PC-3 (cell line): ENCODE measurements around the gene NAT16. TPM values are rescaled to one million over a fixed set of nuclear protein-coding genes. Genes with fewer than 3 reads are reported as not detected.
A peak's percentile ranks its signal among the peaks of the same experiment; 100 is the strongest.

Experiments used
- ATAC-seq: fragments of 200-7000 bp; cut with Tn5 transposase; 2 replicates; pipeline ENCODE4 v1.9.1; 2020; ENCODE audit warnings: mild to moderate bottlenecking, moderate library complexity
- BruUV-seq: library from RNA; stranded (reverse); fragments of 400-500 nt; replicated peaks from 2 replicates; lab custom pipeline; 2021; lab: Mats Ljungman, UMichigan
- CTCF ChIA-PET: fragments of 300-600 bp; sonication (Branson Sonifier 250); formaldehyde crosslinking; loops from one replicate; lab custom pipeline; 2022; ENCODE audit warnings: antibody characterized with exemption; lab: Charles Lee
- POLR2A ChIA-PET: fragments of 300-600 bp; sonication (Branson Sonifier 250); formaldehyde crosslinking; loops from one replicate; lab custom pipeline; 2022; ENCODE audit warnings: antibody characterized with exemption; ENCODE audit not compliant: unreplicated experiment; lab: Charles Lee
- DNase-seq: peaks from one replicate; pipeline ENCODE4 v3.0.0-alpha.2; 2015
- H2AFZ ChIP-seq: fragments of 300-600 bp; sonication (generic); 2 replicates; pipeline ENCODE4 v1.6.0; 2016; ENCODE audit warnings: antibody characterized with exemption, low read length
- H3F3A ChIP-seq: fragments of 300-600 bp; sonication (generic); one replicate; pipeline ENCODE4 v1.6.0; 2017; ENCODE audit warnings: antibody characterized with exemption, low read length, control low read depth, mild to moderate bottlenecking; ENCODE audit not compliant: unreplicated experiment
- H3K27ac ChIP-seq: fragments of 300-600 bp; sonication (generic); 2 replicates; pipeline ENCODE4 v1.5.1; 2016; ENCODE audit warnings: mild to moderate bottlenecking, low read length
- H3K27me3 ChIP-seq: fragments of 300-600 bp; sonication (generic); 2 replicates; pipeline ENCODE4 v1.6.1; 2016; ENCODE audit warnings: low read length, mixed read lengths
- H3K36me3 ChIP-seq: fragments of 300-600 bp; sonication (generic); 2 replicates; pipeline ENCODE4 v1.6.1; 2016; ENCODE audit warnings: low read depth, mixed run types, low read length, mixed read lengths
- H3K4me1 ChIP-seq: fragments of 300-600 bp; sonication (generic); 2 replicates; pipeline ENCODE4 v1.5.1; 2016; ENCODE audit warnings: low read length; ENCODE audit not compliant: insufficient read depth
- H3K4me2 ChIP-seq: fragments of 300-600 bp; sonication (generic); 2 replicates; pipeline ENCODE4 v1.6.0; 2016; ENCODE audit warnings: low read length
- H3K4me3 ChIP-seq: fragments of 300-600 bp; sonication (generic); 2 replicates; pipeline ENCODE4 v1.5.1; 2016; ENCODE audit warnings: mild to moderate bottlenecking, low read length, mixed read lengths
- H3K79me2 ChIP-seq: fragments of 300-600 bp; sonication (generic); 2 replicates; pipeline ENCODE4 v1.6.1; 2017; ENCODE audit warnings: low read length, mixed read lengths
- H3K9ac ChIP-seq: fragments of 300-600 bp; sonication (generic); 2 replicates; pipeline ENCODE4 v1.6.0; 2016; ENCODE audit warnings: mild to moderate bottlenecking, low read length
- H3K9me2 ChIP-seq: fragments of 300-600 bp; sonication (generic); replicated peaks from 2 replicates; pipeline ENCODE4 v1.6.1; 2016; ENCODE audit warnings: mixed run types, low read length, mixed read lengths
- H3K9me3 ChIP-seq: fragments of 300-600 bp; sonication (generic); 2 replicates; pipeline ENCODE4 v1.6.1; 2016; ENCODE audit warnings: low read length, mixed read lengths
- H4K20me1 ChIP-seq: fragments of 300-600 bp; sonication (generic); 2 replicates; pipeline ENCODE4 v1.6.1; 2016; ENCODE audit warnings: low read length, mixed read lengths
- EZH2 ChIP-seq: fragments of 300-600 bp; sonication (generic); IDR thresholded peaks from one replicate; pipeline ENCODE4 v1.6.1; 2017; ENCODE audit warnings: antibody characterized with exemption, mild to moderate bottlenecking, low read length; ENCODE audit not compliant: unreplicated experiment
- EZH2phosphoT487 ChIP-seq: fragments of 300-600 bp; sonication (generic); IDR thresholded peaks from 2 replicates; pipeline ENCODE4 v1.6.1; 2018; ENCODE audit warnings: mild to moderate bottlenecking, antibody characterized with exemption, low read length, borderline replicate concordance
- intact Hi-C: fragments of 100-400 bp; cut with micrococcal nuclease; formaldehyde crosslinking; loops from 2 replicates; pipeline ENCODE4 v1.9.0; 2023
- total RNA-seq: library from RNA; depleted of rRNA; stranded (reverse); fragments of >200 nt; gene quantifications from 2 replicates; pipeline ENCODE4 v1.2.3, GENCODE V29; 2014
- TF ChIP-seq, protein P1 (sequence below): fragments of 300-600 bp; sonication (generic); conservative IDR thresholded peaks from 2 replicates; pipeline ENCODE4 v1.5.1; 2017; ENCODE audit warnings: antibody characterized with exemption, low read depth, mild to moderate bottlenecking, low read length

NAT16 gene
- total RNA-seq, 1 experiment from 2014 or later: 0.26 TPM

DNA sequence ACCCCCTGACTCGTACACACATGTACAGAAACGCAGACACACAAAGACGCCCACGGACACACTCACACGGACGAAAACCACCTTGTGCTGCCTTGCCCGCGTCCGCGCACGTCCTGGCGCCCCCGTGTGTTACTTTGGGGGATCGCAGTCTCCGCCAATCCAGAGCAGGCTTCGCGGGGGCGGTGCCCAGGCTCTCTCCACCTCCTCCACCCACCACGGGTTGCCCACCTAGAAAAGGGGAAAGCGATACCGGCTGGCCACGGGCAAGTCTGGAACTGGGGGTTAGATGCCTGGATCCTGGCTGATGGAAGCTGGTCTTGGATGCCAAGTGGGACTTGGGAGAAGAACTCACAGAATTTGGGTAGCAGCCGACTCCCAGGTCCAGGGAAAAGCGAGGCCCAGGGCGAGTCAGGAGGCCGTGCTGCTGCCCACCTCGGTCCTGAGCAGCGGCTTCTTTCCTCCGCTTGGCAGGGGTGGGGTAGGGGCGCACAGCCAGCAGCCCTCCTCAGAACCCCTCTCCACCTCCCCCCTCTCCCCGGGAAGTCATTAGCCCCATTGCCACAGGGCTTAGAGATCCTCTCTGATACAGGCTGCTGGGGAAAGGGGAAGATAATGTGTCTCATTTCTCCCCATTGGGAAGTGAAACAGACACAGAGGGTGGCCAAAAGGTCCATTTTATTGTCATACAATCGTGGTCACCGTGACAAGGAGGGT lies 10.1 kb downstream of the NAT16 start:
- H3K36me3 ChIP-seq: no peaks in the 10 kb centered on the region
- ChIA-PET POLR2A (no interaction called here), CTCF (interaction anchor here (0.6 kb wide), 1 partner anchor 17 kb away, joined by 4 read pairs; no protein-coding TSS in a partner anchor)
- peak overlapping the region; percentile 56 for H2AFZ ChIP-seq
- peaks cover 45% of the 10 kb centered on the region for H3K4me1 ChIP-seq
- H3K27ac ChIP-seq: no peak overlapping the region
- peak; percentile 40 for ATAC-seq
- no peaks in the 10 kb centered on the region for H4K20me1 ChIP-seq
- intact Hi-C loops: loop anchor here (1.0 kb wide), 1 partner anchor 26 kb away; no protein-coding TSS in a partner anchor
- no peaks in the 10 kb centered on the region for H3K79me2 ChIP-seq
- TF ChIP-seq EZH2: no peak
- TF ChIP-seq, protein P1, sequence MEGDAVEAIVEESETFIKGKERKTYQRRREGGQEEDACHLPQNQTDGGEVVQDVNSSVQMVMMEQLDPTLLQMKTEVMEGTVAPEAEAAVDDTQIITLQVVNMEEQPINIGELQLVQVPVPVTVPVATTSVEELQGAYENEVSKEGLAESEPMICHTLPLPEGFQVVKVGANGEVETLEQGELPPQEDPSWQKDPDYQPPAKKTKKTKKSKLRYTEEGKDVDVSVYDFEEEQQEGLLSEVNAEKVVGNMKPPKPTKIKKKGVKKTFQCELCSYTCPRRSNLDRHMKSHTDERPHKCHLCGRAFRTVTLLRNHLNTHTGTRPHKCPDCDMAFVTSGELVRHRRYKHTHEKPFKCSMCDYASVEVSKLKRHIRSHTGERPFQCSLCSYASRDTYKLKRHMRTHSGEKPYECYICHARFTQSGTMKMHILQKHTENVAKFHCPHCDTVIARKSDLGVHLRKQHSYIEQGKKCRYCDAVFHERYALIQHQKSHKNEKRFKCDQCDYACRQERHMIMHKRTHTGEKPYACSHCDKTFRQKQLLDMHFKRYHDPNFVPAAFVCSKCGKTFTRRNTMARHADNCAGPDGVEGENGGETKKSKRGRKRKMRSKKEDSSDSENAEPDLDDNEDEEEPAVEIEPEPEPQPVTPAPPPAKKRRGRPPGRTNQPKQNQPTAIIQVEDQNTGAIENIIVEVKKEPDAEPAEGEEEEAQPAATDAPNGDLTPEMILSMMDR: peak; percentile 92
- no peak for TF ChIP-seq EZH2phosphoT487
- no peaks in the 10 kb centered on the region for H3K9me2 ChIP-seq
- no peak overlapping the region for H3K9ac ChIP-seq
- no peaks in the 10 kb centered on the region for H3F3A ChIP-seq
- peak; percentile 63 for DNase-seq
- peaks cover 55% of the 10 kb centered on the region for H3K27me3 ChIP-seq
- peak overlapping the region; percentile 70 for H3K4me2 ChIP-seq
- peak overlapping the region; percentile 41; the same call in 1 of the 2 replicates for H3K4me3 ChIP-seq
- H3K9me3 ChIP-seq: no peaks in the 10 kb centered on the region
- BruUV-seq: no TSS peak

DNA sequence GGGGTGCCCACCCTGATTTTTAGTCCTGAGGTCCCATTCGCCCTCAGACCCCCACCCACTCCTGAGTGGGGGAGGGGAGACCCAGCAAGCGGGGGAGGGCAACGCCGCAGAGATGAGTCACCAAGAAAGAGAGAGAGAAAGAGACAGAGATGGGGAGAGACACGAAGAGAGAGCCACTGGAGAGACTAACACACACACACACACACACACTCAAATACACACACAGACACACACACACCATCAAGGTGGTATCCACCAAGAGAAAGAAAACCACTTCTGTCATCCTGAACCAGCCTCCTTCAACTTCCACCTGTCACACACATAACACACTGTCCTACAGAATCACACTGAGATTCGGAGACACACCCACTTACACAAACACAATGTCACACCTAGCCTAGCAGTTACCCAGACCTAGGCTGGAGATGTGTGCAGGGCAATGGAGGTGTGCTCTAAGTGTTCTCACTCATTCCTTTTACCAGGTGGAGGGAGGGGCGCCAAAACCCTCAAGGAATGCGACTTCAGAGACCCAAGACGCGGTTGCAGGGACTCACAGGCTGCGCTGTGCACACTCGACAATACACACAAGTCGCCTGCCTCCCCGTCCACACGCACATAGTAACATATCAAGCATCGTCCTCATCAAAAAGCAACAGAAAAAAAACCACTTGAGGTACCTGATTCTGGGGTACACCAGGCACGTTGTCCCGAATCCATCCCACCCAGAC lies 10.8 kb downstream of the NAT16 start:
- BruUV-seq: no TSS peak
- TF ChIP-seq, protein P1: no peak
- TF ChIP-seq EZH2: no peak
- TF ChIP-seq EZH2phosphoT487: no peak
- no peak overlapping the region for H3K27ac ChIP-seq
- H3K79me2 ChIP-seq: no peaks in the 10 kb centered on the region
- peak overlapping the region; percentile 70 for H3K4me2 ChIP-seq
- no peak for DNase-seq
- ChIA-PET CTCF (no interaction called here), POLR2A (no interaction called here)
- H3K4me1 ChIP-seq: peaks cover 45% of the 10 kb centered on the region
- no peaks in the 10 kb centered on the region for H3F3A ChIP-seq
- no peak for ATAC-seq
- H2AFZ ChIP-seq: peak overlapping the region; percentile 56
- no peak overlapping the region for H3K9ac ChIP-seq
- H3K9me2 ChIP-seq: no peaks in the 10 kb centered on the region
- peak overlapping the region; percentile 41; the same call in 1 of the 2 replicates for H3K4me3 ChIP-seq
- intact Hi-C loops: loop anchor here (1.0 kb wide), 1 partner anchor 25 kb away; no protein-coding TSS in a partner anchor
- no peaks in the 10 kb centered on the region for H3K9me3 ChIP-seq
- H3K36me3 ChIP-seq: no peaks in the 10 kb centered on the region
- H4K20me1 ChIP-seq: no peaks in the 10 kb centered on the region
- H3K27me3 ChIP-seq: peaks cover 61% of the 10 kb centered on the region
